Measurements from ENCODE around the gene NUDCD3. TPM values are rescaled to one million over a fixed set of nuclear protein-coding genes. Genes with fewer than 3 reads are reported as not detected.

NUDCD3 gene
- total RNA-seq, 4 donors from 2014 or later = 29.7 to 66.7 (median 40.0) TPM

DNA sequence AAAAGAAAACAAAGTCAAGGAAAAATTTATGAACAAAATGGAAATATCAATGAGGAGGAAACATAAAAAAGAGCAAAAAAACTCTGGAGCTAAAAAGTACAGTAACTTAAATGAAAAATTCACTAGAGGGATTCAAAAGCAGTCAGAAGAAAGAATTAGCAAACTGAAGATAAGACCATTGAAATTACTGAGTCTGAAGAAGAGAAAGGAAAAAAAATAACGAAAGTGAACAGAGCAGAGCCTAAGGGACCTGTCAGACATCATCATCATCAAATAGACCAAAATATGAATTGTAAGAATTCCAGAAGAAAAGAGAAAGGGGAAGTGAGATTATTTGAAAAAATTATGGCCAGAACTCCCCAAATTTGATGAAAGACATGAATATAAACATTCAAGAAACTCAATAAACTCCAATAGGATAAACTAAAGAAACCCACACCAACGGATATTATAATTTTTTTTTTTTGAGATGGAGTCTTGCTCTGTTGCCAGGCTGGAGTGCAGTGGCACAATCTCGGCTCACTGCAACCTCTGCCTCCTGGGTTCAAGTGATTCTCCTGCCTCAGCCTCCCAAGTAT is 34.4 kb upstream of the NUDCD3 start:
- TF ChIP-seq, protein P1, sequence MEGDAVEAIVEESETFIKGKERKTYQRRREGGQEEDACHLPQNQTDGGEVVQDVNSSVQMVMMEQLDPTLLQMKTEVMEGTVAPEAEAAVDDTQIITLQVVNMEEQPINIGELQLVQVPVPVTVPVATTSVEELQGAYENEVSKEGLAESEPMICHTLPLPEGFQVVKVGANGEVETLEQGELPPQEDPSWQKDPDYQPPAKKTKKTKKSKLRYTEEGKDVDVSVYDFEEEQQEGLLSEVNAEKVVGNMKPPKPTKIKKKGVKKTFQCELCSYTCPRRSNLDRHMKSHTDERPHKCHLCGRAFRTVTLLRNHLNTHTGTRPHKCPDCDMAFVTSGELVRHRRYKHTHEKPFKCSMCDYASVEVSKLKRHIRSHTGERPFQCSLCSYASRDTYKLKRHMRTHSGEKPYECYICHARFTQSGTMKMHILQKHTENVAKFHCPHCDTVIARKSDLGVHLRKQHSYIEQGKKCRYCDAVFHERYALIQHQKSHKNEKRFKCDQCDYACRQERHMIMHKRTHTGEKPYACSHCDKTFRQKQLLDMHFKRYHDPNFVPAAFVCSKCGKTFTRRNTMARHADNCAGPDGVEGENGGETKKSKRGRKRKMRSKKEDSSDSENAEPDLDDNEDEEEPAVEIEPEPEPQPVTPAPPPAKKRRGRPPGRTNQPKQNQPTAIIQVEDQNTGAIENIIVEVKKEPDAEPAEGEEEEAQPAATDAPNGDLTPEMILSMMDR (IDR thresholded peaks at IDR 0.05; ENCODE audit: low read depth) = no peak

DNA sequence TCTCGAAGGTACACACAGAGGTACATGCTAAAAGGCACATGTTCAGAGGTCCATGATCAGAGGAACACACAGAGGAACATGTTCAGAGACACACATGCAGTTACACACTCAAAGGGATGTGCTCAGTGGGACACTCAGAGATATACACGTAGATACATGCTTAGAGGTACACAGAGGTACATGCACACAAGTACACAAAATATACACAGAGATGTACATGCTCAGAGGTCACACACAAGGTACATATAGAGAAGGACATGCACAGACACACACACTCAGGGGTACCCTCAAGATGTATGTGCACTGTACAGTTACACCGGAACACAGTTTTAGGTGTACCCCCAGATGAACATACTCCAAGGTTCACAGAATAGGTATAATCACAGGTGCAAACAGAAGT is 31.9 kb upstream of the NUDCD3 start:
- TF ChIP-seq, protein P1 (IDR thresholded peaks at IDR 0.05; ENCODE audit: low read depth) = no peak

DNA sequence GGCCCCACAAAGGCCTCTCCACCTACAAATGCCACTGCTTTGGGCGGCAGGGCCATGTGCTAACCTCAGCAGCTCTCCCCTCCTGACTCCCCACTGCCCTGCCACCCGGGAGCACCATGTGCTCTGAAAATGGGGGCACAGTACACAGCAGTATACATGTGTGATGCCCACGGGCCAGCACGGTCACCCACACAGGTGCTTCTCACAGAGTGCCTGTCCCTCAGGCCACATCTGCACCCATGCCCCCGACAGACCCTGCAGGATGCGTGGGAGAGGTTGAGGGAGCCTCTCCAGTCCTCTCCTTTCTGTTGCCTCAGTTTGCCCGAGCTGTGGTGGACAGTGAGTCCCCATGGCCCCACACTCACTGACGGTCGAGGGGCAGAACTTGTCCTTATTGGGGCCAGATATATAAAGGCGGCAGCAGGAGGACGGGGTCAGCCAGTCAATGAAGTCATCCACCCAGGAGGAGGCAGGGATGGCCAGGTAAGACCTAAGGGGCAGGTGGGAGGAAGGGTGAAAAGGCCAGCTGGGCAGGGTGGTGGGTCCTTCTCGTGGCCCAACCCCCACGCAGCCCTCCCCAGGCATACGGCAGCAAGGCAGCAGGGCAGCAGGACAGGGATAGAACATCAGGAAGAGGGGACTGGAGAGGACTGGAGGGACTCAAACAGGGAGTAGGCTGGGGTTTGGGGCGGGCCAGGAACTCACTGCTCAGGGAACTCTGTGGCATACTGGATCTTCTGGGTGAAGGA is 31.1 kb upstream of the NUDCD3 start:
- TF ChIP-seq, protein P1 (IDR thresholded peaks at IDR 0.05; ENCODE audit: low read depth) = no peak

DNA sequence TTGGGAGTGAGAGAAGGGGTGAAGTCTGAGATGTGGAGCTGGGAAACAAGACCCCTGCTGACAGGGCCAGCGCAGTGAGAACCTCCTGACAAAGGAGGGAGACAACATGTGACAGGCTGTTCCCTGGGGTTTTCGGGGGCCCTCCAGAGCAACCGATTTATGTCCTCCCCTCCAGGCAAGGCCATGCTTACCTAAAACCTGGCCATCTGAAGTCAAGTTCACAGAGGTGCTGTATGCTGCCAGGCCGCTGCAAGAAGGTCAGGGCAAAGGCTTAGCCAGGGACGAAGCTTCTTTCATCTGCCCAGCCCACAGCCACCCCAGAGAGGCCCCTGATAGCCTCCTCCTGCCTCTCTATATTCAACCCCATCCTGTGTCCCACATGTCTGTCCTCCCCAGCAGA is 30.1 kb upstream of the NUDCD3 start:
- TF ChIP-seq, protein P1 (IDR thresholded peaks at IDR 0.05; ENCODE audit: low read depth) = no peak

DNA sequence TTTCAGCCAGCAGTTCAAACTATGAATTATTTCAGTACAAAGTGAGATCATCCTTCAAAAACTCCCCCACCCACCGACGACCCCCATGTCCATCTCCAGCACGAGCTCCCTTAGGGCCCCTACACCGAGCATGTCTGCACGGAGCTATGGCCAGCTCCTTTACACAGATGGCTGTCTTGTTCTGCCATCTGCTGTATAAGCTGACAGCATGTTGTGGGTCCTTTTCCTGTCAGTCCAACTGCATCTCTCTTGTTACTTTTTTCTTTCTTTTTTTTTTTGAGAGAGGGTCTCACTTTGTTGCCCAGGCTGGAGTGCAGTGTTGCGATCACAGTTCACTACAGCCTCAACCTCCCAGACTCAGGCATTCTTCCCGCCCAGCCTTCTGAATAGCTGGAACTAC is 29.1 kb upstream of the NUDCD3 start:
- TF ChIP-seq, protein P1 (IDR thresholded peaks at IDR 0.05; ENCODE audit: low read depth) = no peak

DNA sequence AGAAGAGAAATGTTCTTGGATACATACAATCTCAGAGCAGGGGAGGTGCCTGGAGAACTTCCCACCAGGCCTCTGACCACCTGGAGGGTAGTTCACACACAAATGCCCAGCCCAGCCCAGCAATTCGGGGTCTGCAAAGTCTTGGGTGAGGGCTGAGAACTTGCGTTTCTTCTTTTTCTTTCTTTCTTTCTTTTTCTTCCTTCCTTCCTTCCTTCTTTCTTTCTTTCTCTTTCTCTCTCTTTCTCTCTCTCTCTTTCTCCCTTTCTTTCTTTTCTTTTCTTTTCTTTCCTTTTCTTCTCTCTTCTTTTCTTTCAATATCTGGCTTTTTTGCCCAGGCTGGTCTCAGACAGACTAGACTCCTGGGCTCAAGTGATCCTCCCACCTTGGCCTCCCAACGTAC is 28.3 kb upstream of the NUDCD3 start:
- TF ChIP-seq, protein P1 (IDR thresholded peaks at IDR 0.05; ENCODE audit: low read depth) = no peak

DNA sequence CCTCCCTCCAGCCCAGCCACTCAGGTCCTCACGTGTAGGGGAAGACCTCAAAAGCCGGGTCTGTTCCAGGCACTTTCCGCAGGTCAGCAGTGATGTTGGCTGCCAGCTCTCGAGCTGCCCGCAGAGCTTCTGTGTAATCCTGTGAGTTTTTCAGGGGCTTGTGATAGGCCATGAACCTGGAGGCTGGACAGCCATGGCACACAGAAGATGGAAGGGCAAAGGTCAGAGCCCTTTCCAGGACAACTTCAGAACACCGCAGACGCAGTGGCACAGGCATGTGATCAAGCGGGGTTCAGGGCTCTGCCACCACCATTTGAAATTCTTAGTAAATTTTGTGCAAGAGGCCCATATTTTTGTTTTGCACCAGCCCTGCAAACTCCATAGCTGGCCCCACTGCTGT is 26.7 kb upstream of the NUDCD3 start:
- TF ChIP-seq, protein P1 (IDR thresholded peaks at IDR 0.05; ENCODE audit: low read depth) = no peak
